NCI-H2227 treated with DMSO at 0.1 percent for 48 hours (cell line): ENCODE data around the gene CLCN3.
"Not testable (repeated sequence)": the region's sequence is repeated elsewhere in the genome, so short reads cannot be mapped to it uniquely, and the experiment has no call there.

Source experiments
- DNase-seq: peaks from one replicate; lab custom pipeline; 2025; lab: John Stamatoyannopoulos, UW

The CLCN3 gene

GRCh38 chr4:169657470-169658107 lies 37.2 kb downstream of the CLCN3 start:
- DNase-seq, result no peak

- DNase-seq, result no peak
Observed at GRCh38 chr4:169658196-169658595, 37.8 kb downstream of the CLCN3 start.

GRCh38 chr4:169658975-169659715 lies 38.8 kb downstream of the CLCN3 start:
- DNase-seq, result peak; percentile 4

GRCh38 chr4:169659716-169660670 lies 39.6 kb downstream of the CLCN3 start:
- DNase-seq, result peak; percentile 90

- DNase-seq, result no peak
Observed at GRCh38 chr4:169660929-169661328, 40.6 kb downstream of the CLCN3 start.

GRCh38 chr4:169661761-169662160 lies 41.4 kb downstream of the CLCN3 start:
- DNase-seq, result no peak

- DNase-seq, result no peak
Observed at GRCh38 chr4:169662206-169662605, 41.8 kb downstream of the CLCN3 start.

GRCh38 chr4:169663402-169663801 lies 43.0 kb downstream of the CLCN3 start:
- DNase-seq, result no peak

- DNase-seq, result no peak
Observed at GRCh38 chr4:169663831-169664230, 43.5 kb downstream of the CLCN3 start.

GRCh38 chr4:169664615-169665014 lies 44.2 kb downstream of the CLCN3 start:
- DNase-seq, result no peak

GRCh38 chr4:169665046-169665737 lies 44.8 kb downstream of the CLCN3 start:
- no peak for DNase-seq

- DNase-seq, result no peak
Observed at GRCh38 chr4:169668069-169668721, 47.8 kb downstream of the CLCN3 start.

- no peak for DNase-seq
Observed at GRCh38 chr4:169675825-169676224, 55.4 kb downstream of the CLCN3 start.

GRCh38 chr4:169677150-169677748 lies 56.9 kb downstream of the CLCN3 start:
- no peak for DNase-seq

GRCh38 chr4:169678486-169678885 lies 58.1 kb downstream of the CLCN3 start:
- DNase-seq, result not testable (repeated sequence)

GRCh38 chr4:169678951-169679591 lies 58.7 kb downstream of the CLCN3 start:
- not testable (repeated sequence) for DNase-seq

GRCh38 chr4:169682372-169683047 lies 62.1 kb downstream of the CLCN3 start:
- DNase-seq, result no peak

GRCh38 chr4:169689681-169690080 lies 69.3 kb downstream of the CLCN3 start:
- DNase-seq, result no peak

GRCh38 chr4:169690787-169691186 lies 70.4 kb downstream of the CLCN3 start:
- no peak for DNase-seq

GRCh38 chr4:169698331-169698730 lies 78.0 kb downstream of the CLCN3 start:
- DNase-seq, result no peak
